ENCODE measurements around the gene BET1L.
"Not testable (repeated sequence)": the region's sequence is repeated elsewhere in the genome, so short reads cannot be mapped to it uniquely, and the experiment has no call there.

DNA sequence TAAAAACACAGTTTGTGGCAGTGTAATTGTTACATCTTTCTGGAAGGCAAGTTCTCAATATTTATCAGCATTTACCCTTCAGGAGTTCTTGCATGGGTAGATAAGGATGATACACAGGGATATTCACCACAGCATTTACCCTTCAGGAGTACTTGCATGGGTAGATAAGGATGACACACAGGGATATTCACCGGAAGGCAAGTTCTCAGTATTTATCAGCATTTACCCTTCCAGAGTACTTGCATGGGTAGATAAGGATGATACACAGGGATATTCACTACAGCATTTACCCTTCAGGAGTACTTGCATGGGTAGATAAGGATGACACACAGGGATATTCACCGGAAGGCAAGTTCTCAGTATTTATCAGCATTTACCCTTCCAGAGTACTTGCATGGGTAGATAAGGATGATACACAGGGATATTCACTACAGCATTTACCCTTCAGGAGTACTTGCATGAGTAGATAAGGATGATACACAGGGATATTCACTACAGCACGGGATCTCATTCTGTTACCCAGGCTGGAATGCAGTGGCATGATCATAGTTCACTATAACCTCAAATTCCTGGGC lies 13.5 kb upstream of the BET1L start:
- TF ChIP-seq RELA (IDR thresholded peaks at IDR 0.05; ENCODE audit: borderline replicate concordance, partially characterized antibody); TCF3 (IDR thresholded peaks at IDR 0.05; ENCODE audit: borderline replicate concordance, insufficient read depth, low read depth, low read length); FOXK2 (IDR thresholded peaks at IDR 0.05); NR2F1 (conservative IDR thresholded peaks at IDR 0.05): not testable (repeated sequence)
- TF ChIP-seq, protein P1, sequence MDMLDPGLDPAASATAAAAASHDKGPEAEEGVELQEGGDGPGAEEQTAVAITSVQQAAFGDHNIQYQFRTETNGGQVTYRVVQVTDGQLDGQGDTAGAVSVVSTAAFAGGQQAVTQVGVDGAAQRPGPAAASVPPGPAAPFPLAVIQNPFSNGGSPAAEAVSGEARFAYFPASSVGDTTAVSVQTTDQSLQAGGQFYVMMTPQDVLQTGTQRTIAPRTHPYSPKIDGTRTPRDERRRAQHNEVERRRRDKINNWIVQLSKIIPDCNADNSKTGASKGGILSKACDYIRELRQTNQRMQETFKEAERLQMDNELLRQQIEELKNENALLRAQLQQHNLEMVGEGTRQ (IDR thresholded peaks at IDR 0.05; ENCODE audit: borderline replicate concordance, low read depth, low read length) = not testable (repeated sequence)
- TF ChIP-seq, protein P2, sequence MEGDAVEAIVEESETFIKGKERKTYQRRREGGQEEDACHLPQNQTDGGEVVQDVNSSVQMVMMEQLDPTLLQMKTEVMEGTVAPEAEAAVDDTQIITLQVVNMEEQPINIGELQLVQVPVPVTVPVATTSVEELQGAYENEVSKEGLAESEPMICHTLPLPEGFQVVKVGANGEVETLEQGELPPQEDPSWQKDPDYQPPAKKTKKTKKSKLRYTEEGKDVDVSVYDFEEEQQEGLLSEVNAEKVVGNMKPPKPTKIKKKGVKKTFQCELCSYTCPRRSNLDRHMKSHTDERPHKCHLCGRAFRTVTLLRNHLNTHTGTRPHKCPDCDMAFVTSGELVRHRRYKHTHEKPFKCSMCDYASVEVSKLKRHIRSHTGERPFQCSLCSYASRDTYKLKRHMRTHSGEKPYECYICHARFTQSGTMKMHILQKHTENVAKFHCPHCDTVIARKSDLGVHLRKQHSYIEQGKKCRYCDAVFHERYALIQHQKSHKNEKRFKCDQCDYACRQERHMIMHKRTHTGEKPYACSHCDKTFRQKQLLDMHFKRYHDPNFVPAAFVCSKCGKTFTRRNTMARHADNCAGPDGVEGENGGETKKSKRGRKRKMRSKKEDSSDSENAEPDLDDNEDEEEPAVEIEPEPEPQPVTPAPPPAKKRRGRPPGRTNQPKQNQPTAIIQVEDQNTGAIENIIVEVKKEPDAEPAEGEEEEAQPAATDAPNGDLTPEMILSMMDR (IDR thresholded peaks at IDR 0.05 in 2 of 3, conservative IDR thresholded peaks at IDR 0.05 in 1 of 3; ENCODE audit: control insufficient read depth in 2 of 3, extremely low read depth in 1 of 3, insufficient read depth in 1 of 3, low read depth in 3 of 3, low read length in 3 of 3) = not testable (repeated sequence)

Measured in GM12878 (cell line).